ENCODE measurements around the gene AGAP2. TPM values are rescaled to one million over a fixed set of nuclear protein-coding genes. Genes with fewer than 3 reads are reported as not detected.

Gene AGAP2
- total and polyA plus RNA-seq, 9 of the 15 experiments (the other 6 are each of a cell fraction or from before 2014, with no cell fraction given), result 0.04 to 0.77 (median 0.28) TPM; not detected in 1

DNA sequence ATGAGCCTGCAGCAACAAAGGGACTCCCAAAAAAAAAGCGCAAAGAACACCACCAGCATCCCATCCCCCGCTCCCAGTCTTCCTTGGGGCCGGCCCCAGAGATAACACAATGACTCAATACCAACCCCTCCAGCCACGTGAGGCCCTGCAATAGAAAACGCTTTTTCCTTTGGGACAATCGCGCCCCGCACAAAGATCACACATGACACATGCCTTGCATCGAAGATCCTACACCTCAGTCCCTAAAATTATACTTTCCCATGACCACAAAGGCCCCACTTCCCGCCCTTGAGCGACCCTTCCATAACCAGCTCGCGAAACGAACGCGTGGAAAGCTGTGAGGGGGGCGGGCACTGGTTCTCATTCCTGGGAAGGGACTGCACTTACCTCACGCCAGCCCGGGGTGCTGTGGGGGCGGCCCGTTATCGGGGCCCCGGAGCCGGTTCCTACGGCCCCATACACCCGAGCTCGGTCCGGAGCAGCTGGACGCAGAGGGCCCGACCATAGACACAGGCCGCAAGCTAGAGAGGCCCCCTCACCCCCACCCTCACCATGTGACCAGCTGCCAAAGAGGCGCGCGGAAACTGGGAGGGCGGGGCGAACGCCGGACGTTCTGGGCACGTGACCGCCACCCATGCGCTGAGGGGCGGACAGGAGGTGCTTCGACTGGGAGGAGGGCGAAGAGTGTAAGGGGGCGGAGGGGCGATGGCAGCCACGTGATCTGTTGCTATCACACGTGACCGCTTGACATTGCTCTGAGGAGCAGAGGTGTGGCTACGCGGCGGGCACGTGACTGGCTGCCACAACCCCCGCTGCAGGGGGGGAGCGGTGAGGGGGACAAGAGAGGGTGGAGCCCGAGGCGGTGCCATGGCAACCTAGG, 13.5 kb upstream of the AGAP2 start, which contains the start of gene CDK4 (continued):
- TF ChIP-seq, protein P1, sequence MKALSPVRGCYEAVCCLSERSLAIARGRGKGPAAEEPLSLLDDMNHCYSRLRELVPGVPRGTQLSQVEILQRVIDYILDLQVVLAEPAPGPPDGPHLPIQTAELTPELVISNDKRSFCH (CRISPR knock-in tag; IDR thresholded peaks at IDR 0.05), result no peak
- TF ChIP-seq, protein P1 (tag; IDR thresholded peaks at IDR 0.05), result peak; percentile 77; the same call in 1 of the 2 replicates
- TF ChIP-seq, protein P2, sequence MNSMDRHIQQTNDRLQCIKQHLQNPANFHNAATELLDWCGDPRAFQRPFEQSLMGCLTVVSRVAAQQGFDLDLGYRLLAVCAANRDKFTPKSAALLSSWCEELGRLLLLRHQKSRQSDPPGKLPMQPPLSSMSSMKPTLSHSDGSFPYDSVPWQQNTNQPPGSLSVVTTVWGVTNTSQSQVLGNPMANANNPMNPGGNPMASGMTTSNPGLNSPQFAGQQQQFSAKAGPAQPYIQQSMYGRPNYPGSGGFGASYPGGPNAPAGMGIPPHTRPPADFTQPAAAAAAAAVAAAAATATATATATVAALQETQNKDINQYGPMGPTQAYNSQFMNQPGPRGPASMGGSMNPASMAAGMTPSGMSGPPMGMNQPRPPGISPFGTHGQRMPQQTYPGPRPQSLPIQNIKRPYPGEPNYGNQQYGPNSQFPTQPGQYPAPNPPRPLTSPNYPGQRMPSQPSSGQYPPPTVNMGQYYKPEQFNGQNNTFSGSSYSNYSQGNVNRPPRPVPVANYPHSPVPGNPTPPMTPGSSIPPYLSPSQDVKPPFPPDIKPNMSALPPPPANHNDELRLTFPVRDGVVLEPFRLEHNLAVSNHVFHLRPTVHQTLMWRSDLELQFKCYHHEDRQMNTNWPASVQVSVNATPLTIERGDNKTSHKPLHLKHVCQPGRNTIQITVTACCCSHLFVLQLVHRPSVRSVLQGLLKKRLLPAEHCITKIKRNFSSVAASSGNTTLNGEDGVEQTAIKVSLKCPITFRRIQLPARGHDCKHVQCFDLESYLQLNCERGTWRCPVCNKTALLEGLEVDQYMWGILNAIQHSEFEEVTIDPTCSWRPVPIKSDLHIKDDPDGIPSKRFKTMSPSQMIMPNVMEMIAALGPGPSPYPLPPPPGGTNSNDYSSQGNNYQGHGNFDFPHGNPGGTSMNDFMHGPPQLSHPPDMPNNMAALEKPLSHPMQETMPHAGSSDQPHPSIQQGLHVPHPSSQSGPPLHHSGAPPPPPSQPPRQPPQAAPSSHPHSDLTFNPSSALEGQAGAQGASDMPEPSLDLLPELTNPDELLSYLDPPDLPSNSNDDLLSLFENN (IDR thresholded peaks at IDR 0.05; ENCODE audit: low read depth in 2 of 2, low read length in 2 of 2), result peak in 1 of 2 experiments; percentile 26; a peak in 1 of 4 replicates
- TF ChIP-seq, protein P3, sequence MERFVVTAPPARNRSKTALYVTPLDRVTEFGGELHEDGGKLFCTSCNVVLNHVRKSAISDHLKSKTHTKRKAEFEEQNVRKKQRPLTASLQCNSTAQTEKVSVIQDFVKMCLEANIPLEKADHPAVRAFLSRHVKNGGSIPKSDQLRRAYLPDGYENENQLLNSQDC (CRISPR knock-in tag; IDR thresholded peaks at IDR 0.05), result no peak
- TF ChIP-seq, protein P4, sequence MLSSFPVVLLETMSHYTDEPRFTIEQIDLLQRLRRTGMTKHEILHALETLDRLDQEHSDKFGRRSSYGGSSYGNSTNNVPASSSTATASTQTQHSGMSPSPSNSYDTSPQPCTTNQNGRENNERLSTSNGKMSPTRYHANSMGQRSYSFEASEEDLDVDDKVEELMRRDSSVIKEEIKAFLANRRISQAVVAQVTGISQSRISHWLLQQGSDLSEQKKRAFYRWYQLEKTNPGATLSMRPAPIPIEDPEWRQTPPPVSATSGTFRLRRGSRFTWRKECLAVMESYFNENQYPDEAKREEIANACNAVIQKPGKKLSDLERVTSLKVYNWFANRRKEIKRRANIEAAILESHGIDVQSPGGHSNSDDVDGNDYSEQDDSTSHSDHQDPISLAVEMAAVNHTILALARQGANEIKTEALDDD (IDR thresholded peaks at IDR 0.05), result no peak
- peak; percentile 74; the same call in 1 of the 2 replicates for TF ChIP-seq CREB1 (IDR thresholded peaks at IDR 0.05)
- TF ChIP-seq CREB1 (CRISPR knock-in tag; IDR thresholded peaks at IDR 0.05), result peak; percentile 87
- TF ChIP-seq CXXC5 (CRISPR knock-in tag; IDR thresholded peaks at IDR 0.05), result peak; percentile 94
- peak; percentile 82 for TF ChIP-seq PHF8 (IDR thresholded peaks at IDR 0.05; ENCODE audit: borderline replicate concordance, low read length)
- TF ChIP-seq POLR2A (conservative IDR thresholded peaks at IDR 0.05), result peak; percentile 90
- TF ChIP-seq NR2F6 (CRISPR knock-in tag; IDR thresholded peaks at IDR 0.05), result 0 out of 2 replicates have a peak, but pooled peaks have one; percentile 79
- no peak for TF ChIP-seq ZNF77 (CRISPR knock-in tag; IDR thresholded peaks at IDR 0.05)
- TF ChIP-seq CHD2 (IDR thresholded peaks at IDR 0.05; ENCODE audit: low read depth, low read length), result peak; percentile 51; the same call in 1 of the 2 replicates
- TF ChIP-seq GABPA (tag; conservative IDR thresholded peaks at IDR 0.05; ENCODE audit: low read depth), result peak; percentile 88
- TF ChIP-seq ZNF76 (CRISPR knock-in tag; IDR thresholded peaks at IDR 0.05; ENCODE audit: borderline replicate concordance), result 0 out of 2 replicates have a peak, but pooled peaks have one; percentile 18
- TF ChIP-seq GABPB2 (CRISPR knock-in tag; conservative IDR thresholded peaks at IDR 0.05), result no peak
- peak; percentile 73 for TF ChIP-seq POLR2B (IDR thresholded peaks at IDR 0.05; ENCODE audit: low read depth, partially characterized antibody)
- TF ChIP-seq ARID2 (IDR thresholded peaks at IDR 0.05), result no peak
- no peak for TF ChIP-seq CBX5 (IDR thresholded peaks at IDR 0.05; ENCODE audit: borderline replicate concordance, low read depth)
- TF ChIP-seq, protein P5, sequence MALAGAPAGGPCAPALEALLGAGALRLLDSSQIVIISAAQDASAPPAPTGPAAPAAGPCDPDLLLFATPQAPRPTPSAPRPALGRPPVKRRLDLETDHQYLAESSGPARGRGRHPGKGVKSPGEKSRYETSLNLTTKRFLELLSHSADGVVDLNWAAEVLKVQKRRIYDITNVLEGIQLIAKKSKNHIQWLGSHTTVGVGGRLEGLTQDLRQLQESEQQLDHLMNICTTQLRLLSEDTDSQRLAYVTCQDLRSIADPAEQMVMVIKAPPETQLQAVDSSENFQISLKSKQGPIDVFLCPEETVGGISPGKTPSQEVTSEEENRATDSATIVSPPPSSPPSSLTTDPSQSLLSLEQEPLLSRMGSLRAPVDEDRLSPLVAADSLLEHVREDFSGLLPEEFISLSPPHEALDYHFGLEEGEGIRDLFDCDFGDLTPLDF (CRISPR knock-in tag; IDR thresholded peaks at IDR 0.05), result peak; percentile 96
- TF ChIP-seq C11orf30 (IDR thresholded peaks at IDR 0.05; ENCODE audit: low read depth), result peak; percentile 51
- peak; percentile 64; the same call in 1 of the 2 replicates for TF ChIP-seq MTA1 (IDR thresholded peaks at IDR 0.05; ENCODE audit: borderline replicate concordance)
- no peak for TF ChIP-seq ZSCAN32 (CRISPR knock-in tag; IDR thresholded peaks at IDR 0.05)
